Measurements from ENCODE around the gene MPIG6B.

The MPIG6B gene

DNA sequence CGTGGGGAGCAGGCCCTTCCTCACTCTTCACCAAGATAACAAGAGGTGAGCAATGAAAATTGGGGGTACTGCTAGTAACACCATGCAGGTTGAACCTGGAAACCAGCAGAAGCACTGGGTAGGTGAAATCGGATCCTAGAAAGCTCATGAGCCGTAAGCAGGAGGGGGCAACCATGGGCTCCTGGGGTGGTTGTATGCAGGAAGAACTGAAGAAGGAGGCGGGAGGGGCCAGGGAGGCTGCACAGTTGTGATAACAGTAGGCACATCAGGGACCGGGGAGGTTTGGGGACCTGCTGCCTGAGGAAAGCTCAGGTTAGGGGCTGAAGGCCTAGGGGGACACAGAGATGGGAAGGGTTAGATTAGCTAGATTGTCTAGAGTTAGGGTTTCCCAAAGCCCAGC lies 36.7 kb upstream of the MPIG6B start:
- TF ChIP-seq TOX (CRISPR knock-in tag; IDR thresholded peaks at IDR 0.05; ENCODE audit: borderline replicate concordance) (no peak), ZFP3 (CRISPR knock-in tag; IDR thresholded peaks at IDR 0.05) (no peak), GLIS3 (CRISPR knock-in tag; IDR thresholded peaks at IDR 0.05) (no peak), RARB (CRISPR knock-in tag; IDR thresholded peaks at IDR 0.05) (no peak), PPARA (CRISPR knock-in tag; IDR thresholded peaks at IDR 0.05; ENCODE audit: borderline replicate concordance) (no peak), ZNF565 (CRISPR knock-in tag; conservative IDR thresholded peaks at IDR 0.05; ENCODE audit: low read depth) (no peak), SNAI2 (CRISPR knock-in tag; IDR thresholded peaks at IDR 0.05) (no peak), ISL1 (CRISPR knock-in tag; IDR thresholded peaks at IDR 0.05) (no peak), CSDC2 (CRISPR knock-in tag; IDR thresholded peaks at IDR 0.05) (no peak), ARNTL (CRISPR knock-in tag; IDR thresholded peaks at IDR 0.05; ENCODE audit: borderline replicate concordance, low read depth) (no peak), OSR1 (CRISPR knock-in tag; IDR thresholded peaks at IDR 0.05) (no peak), PATZ1 (CRISPR knock-in tag; IDR thresholded peaks at IDR 0.05; ENCODE audit: borderline replicate concordance) (no peak), POU6F1 (CRISPR knock-in tag; IDR thresholded peaks at IDR 0.05; ENCODE audit: borderline replicate concordance, low read depth) (no peak), CSRNP3 (CRISPR knock-in tag; IDR thresholded peaks at IDR 0.05) (no peak), BACH2 (CRISPR knock-in tag; IDR thresholded peaks at IDR 0.05; ENCODE audit: borderline replicate concordance) (no peak), ZNF70 (CRISPR knock-in tag; IDR thresholded peaks at IDR 0.05) (no peak), ZC3H10 (CRISPR knock-in tag; IDR thresholded peaks at IDR 0.05) (no peak)
- TF ChIP-seq, protein P1, sequence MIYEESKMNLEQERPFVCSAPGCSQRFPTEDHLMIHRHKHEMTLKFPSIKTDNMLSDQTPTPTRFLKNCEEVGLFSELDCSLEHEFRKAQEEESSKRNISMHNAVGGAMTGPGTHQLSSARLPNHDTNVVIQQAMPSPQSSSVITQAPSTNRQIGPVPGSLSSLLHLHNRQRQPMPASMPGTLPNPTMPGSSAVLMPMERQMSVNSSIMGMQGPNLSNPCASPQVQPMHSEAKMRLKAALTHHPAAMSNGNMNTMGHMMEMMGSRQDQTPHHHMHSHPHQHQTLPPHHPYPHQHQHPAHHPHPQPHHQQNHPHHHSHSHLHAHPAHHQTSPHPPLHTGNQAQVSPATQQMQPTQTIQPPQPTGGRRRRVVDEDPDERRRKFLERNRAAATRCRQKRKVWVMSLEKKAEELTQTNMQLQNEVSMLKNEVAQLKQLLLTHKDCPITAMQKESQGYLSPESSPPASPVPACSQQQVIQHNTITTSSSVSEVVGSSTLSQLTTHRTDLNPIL (CRISPR knock-in tag; IDR thresholded peaks at IDR 0.05; ENCODE audit: low read depth), result no peak
- TF ChIP-seq, protein P2, sequence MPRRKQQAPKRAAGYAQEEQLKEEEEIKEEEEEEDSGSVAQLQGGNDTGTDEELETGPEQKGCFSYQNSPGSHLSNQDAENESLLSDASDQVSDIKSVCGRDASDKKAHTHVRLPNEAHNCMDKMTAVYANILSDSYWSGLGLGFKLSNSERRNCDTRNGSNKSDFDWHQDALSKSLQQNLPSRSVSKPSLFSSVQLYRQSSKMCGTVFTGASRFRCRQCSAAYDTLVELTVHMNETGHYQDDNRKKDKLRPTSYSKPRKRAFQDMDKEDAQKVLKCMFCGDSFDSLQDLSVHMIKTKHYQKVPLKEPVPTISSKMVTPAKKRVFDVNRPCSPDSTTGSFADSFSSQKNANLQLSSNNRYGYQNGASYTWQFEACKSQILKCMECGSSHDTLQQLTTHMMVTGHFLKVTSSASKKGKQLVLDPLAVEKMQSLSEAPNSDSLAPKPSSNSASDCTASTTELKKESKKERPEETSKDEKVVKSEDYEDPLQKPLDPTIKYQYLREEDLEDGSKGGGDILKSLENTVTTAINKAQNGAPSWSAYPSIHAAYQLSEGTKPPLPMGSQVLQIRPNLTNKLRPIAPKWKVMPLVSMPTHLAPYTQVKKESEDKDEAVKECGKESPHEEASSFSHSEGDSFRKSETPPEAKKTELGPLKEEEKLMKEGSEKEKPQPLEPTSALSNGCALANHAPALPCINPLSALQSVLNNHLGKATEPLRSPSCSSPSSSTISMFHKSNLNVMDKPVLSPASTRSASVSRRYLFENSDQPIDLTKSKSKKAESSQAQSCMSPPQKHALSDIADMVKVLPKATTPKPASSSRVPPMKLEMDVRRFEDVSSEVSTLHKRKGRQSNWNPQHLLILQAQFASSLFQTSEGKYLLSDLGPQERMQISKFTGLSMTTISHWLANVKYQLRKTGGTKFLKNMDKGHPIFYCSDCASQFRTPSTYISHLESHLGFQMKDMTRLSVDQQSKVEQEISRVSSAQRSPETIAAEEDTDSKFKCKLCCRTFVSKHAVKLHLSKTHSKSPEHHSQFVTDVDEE (CRISPR knock-in tag; IDR thresholded peaks at IDR 0.05), result no peak
- ATAC-seq, result no peak

DNA sequence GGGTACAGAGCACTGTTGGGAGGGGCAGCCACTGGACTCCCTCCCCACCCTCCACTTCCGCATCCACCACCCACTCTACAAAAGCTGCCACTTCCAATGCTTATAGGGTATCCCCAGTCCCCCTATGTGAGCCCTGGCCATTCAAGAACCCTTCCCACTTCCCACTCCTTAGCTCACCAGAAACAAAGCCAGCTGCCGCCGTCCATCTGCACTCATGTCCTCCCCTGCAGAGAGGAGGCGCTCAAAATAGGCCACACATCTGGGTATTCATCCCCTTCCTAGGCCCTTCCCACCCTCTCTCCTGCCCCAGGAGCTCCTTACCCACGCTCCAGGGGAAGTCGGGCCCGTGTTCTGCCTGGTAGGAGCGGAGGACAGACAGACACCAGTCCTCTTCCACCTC lies 35.9 kb upstream of the MPIG6B start:
- ATAC-seq, result no peak
- TF ChIP-seq CSDC2 (CRISPR knock-in tag; IDR thresholded peaks at IDR 0.05) (no peak), CSRNP3 (CRISPR knock-in tag; IDR thresholded peaks at IDR 0.05) (no peak), GLIS3 (CRISPR knock-in tag; IDR thresholded peaks at IDR 0.05) (no peak), ZFP30 (CRISPR knock-in tag; IDR thresholded peaks at IDR 0.05) (no peak), RARB (CRISPR knock-in tag; IDR thresholded peaks at IDR 0.05) (no peak), TCF4 (CRISPR knock-in tag; IDR thresholded peaks at IDR 0.05; ENCODE audit: borderline replicate concordance) (no peak), ZC3H10 (CRISPR knock-in tag; IDR thresholded peaks at IDR 0.05) (no peak), ESRRG (CRISPR knock-in tag; IDR thresholded peaks at IDR 0.05) (no peak), ZNF565 (CRISPR knock-in tag; conservative IDR thresholded peaks at IDR 0.05; ENCODE audit: low read depth) (no peak), ZNF70 (CRISPR knock-in tag; IDR thresholded peaks at IDR 0.05) (no peak), PATZ1 (CRISPR knock-in tag; IDR thresholded peaks at IDR 0.05; ENCODE audit: borderline replicate concordance) (no peak), TOX (CRISPR knock-in tag; IDR thresholded peaks at IDR 0.05; ENCODE audit: borderline replicate concordance) (no peak), ZFP3 (CRISPR knock-in tag; IDR thresholded peaks at IDR 0.05) (no peak)
- TF ChIP-seq, protein P2 (CRISPR knock-in tag; IDR thresholded peaks at IDR 0.05), result no peak
- TF ChIP-seq, protein P1 (CRISPR knock-in tag; IDR thresholded peaks at IDR 0.05; ENCODE audit: low read depth), result no peak
